Calu3 (cell line): ENCODE results near the gene NAA15. TPM values are rescaled to one million over a fixed set of nuclear protein-coding genes. Genes with fewer than 3 reads are reported as not detected.

Source experiments
- BruUV-seq: library from RNA; stranded (reverse); fragments of 400-500 nt; replicated peaks from 2 replicates; lab custom pipeline; 2021; lab: Mats Ljungman, UMichigan
- CTCF ChIA-PET: fragments of 300-600 bp; sonication (Branson Sonifier 250); formaldehyde crosslinking; loops from one replicate; lab custom pipeline; 2022; ENCODE audit warnings: antibody characterized with exemption; lab: Charles Lee
- DNase-seq: peaks from one replicate; pipeline ENCODE4 v3.0.0; 2022
- H3K27ac Mint-ChIP-seq: one replicate; pipeline ENCODE4 v1.8.0; 2022; ENCODE audit warnings: mixed read lengths; ENCODE audit not compliant: unreplicated experiment
- H3K27me3 Mint-ChIP-seq: one replicate; pipeline ENCODE4 v1.8.0; 2022; ENCODE audit warnings: mixed read lengths; ENCODE audit not compliant: unreplicated experiment
- H3K36me3 Mint-ChIP-seq: one replicate; pipeline ENCODE4 v1.8.0; 2022; ENCODE audit warnings: mild to moderate bottlenecking, moderate library complexity, mixed read lengths; ENCODE audit not compliant: insufficient read depth, unreplicated experiment
- H3K4me1 Mint-ChIP-seq: one replicate; pipeline ENCODE4 v1.8.0; 2022; ENCODE audit warnings: mild to moderate bottlenecking, low read depth, mixed read lengths; ENCODE audit not compliant: unreplicated experiment
- H3K4me3 Mint-ChIP-seq: one replicate; pipeline ENCODE4 v1.8.0; 2022; ENCODE audit warnings: mild to moderate bottlenecking, low read depth, moderate library complexity, mixed read lengths; ENCODE audit not compliant: unreplicated experiment
- H3K9me3 Mint-ChIP-seq: one replicate; pipeline ENCODE4 v1.8.0; 2022; ENCODE audit warnings: low read depth, mixed read lengths; ENCODE audit not compliant: unreplicated experiment
- intact Hi-C: fragments of 100-400 bp; cut with micrococcal nuclease; formaldehyde crosslinking; loops from one replicate; pipeline ENCODE4 v1.10.0; 2022; ENCODE audit not compliant: unreplicated experiment
- total RNA-seq: library from RNA; stranded (reverse); gene quantifications from 2 replicates; pipeline ENCODE4 v1.2.3, GENCODE V29; 2022
- TF ChIP-seq, protein P1 (sequence below): fragments of 200-600 bp; IDR thresholded peaks from one replicate; pipeline ENCODE4 v1.8.0; 2022; ENCODE audit warnings: antibody characterized with exemption; ENCODE audit not compliant: unreplicated experiment

NAA15 gene
- total RNA-seq, 1 experiment from 2014 or later: 45.2 TPM

- no peaks in the 10 kb centered on the region for H3K27me3 Mint-ChIP-seq
- TF ChIP-seq, protein P1, sequence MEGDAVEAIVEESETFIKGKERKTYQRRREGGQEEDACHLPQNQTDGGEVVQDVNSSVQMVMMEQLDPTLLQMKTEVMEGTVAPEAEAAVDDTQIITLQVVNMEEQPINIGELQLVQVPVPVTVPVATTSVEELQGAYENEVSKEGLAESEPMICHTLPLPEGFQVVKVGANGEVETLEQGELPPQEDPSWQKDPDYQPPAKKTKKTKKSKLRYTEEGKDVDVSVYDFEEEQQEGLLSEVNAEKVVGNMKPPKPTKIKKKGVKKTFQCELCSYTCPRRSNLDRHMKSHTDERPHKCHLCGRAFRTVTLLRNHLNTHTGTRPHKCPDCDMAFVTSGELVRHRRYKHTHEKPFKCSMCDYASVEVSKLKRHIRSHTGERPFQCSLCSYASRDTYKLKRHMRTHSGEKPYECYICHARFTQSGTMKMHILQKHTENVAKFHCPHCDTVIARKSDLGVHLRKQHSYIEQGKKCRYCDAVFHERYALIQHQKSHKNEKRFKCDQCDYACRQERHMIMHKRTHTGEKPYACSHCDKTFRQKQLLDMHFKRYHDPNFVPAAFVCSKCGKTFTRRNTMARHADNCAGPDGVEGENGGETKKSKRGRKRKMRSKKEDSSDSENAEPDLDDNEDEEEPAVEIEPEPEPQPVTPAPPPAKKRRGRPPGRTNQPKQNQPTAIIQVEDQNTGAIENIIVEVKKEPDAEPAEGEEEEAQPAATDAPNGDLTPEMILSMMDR: no peak
- no peaks in the 10 kb centered on the region for H3K9me3 Mint-ChIP-seq
- peak overlapping the region; percentile 77 for H3K27ac Mint-ChIP-seq
- H3K36me3 Mint-ChIP-seq: peaks cover 10% of the 10 kb centered on the region
- CTCF ChIA-PET: no interaction called here
- H3K4me1 Mint-ChIP-seq: peaks cover 21% of the 10 kb centered on the region
- no TSS peak for BruUV-seq
- intact Hi-C loops: no loop called here
- no peak for DNase-seq
- no peak overlapping the region for H3K4me3 Mint-ChIP-seq
Measured at GRCh38 chr4:139330283-139330682, 29.0 kb downstream of the NAA15 start.

DNA sequence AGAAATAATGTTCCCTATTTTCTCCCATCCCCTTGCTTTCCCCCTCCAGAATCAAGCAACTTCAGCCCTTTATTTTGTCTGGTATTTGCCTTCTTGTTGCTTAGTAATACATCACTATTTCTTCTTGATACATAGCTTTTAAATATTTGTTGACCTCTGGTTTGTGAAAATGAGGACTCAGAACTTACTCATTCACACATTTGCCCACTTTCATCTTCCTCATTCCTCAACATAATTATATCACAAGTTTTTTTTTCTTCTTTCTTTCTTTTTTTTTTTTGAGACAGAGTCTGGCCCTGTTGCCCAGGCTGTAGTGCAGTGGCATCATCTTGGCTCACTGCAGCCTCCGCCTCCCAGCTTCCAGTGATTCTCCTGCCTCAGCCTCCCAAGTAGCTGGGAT, 29.9 kb downstream of the NAA15 start:
- Mint-ChIP-seq H3K27me3 (no peaks in the 10 kb centered on the region), H3K36me3 (peaks cover 16% of the 10 kb centered on the region), H3K9me3 (no peaks in the 10 kb centered on the region), H3K27ac (peak overlapping the region; percentile 56), H3K4me1 (peaks cover 21% of the 10 kb centered on the region), H3K4me3 (no peak overlapping the region)
- intact Hi-C loops: no loop called here
- TF ChIP-seq, protein P1: no peak
- DNase-seq: no peak
- CTCF ChIA-PET: interaction anchor here (0.6 kb wide), 1 partner anchor 15 kb away, joined by 3 read pairs; no protein-coding TSS in a partner anchor
- BruUV-seq: no TSS peak

- Mint-ChIP-seq H3K27ac (no peak overlapping the region), H3K4me3 (no peak overlapping the region), H3K36me3 (peaks cover 16% of the 10 kb centered on the region), H3K9me3 (no peaks in the 10 kb centered on the region), H3K27me3 (no peaks in the 10 kb centered on the region), H3K4me1 (peaks cover 21% of the 10 kb centered on the region)
- intact Hi-C loops: no loop called here
- BruUV-seq: no TSS peak
- DNase-seq: no peak
- CTCF ChIA-PET: no interaction called here
- TF ChIP-seq, protein P1: no peak
Measured at GRCh38 chr4:139333046-139333445, 31.7 kb downstream of the NAA15 start.

DNA sequence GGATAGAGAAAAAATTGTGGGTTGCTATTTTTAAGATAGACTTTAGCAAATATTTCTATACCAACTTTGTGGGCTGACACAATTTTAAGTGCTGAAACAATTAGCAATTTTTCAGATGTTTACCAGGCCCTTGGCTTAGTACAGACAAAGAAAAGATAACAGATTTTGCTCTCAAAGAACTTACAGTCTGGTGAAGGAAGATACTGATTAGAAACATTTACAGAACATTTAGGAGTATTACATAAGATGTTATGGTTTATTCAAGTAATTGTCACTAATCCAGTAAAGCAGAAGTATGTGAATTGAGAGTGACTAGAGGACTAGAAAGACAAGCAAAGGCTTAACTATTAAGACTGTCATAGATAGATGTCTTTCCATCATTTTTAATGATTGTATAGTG, 36.3 kb downstream of the NAA15 start:
- CTCF ChIA-PET: no interaction called here
- no peak for DNase-seq
- no TSS peak for BruUV-seq
- H3K4me1 Mint-ChIP-seq: no peaks in the 10 kb centered on the region
- intact Hi-C loops: no loop called here
- TF ChIP-seq, protein P1: no peak
- H3K9me3 Mint-ChIP-seq: no peaks in the 10 kb centered on the region
- H3K27me3 Mint-ChIP-seq: no peaks in the 10 kb centered on the region
- H3K4me3 Mint-ChIP-seq: no peak overlapping the region
- no peak overlapping the region for H3K27ac Mint-ChIP-seq
- H3K36me3 Mint-ChIP-seq: peaks cover 22% of the 10 kb centered on the region
